Body of pancreas (tissue), 4 donors: ENCODE results near the gene ABL1.

Experiments
- CTCF ChIP-seq, 7 experiments: fragments of 450-650 bp in 4 of 7; fragments of 200-600 bp in 3 of 7; sonication (generic) in 3 of 7; IDR thresholded peaks; one replicate each; pipeline ENCODE4 v1.5.1; 2016 to 2019; ENCODE audit warnings: antibody characterized with exemption in 7 of 7
- POLR2A ChIP-seq, 3 donors: fragments of 450-650 bp; IDR thresholded peaks; one replicate each; pipeline ENCODE4 v1.6.1; 2016; ENCODE audit warnings: antibody characterized with exemption in 3 of 3, mild to moderate bottlenecking in 2 of 3

GRCh38 chr9:130917168-130917960, 82.3 kb downstream of the ABL1 start:
- TF ChIP-seq CTCF (IDR thresholded peaks at IDR 0.05) (no peak), POLR2A (IDR thresholded peaks at IDR 0.05) (no peak)
